HG03064 (cell line): ENCODE measurements around the gene SLCO4A1.

Experiments
- ATAC-seq: cut with Tn5 transposase; IDR thresholded peaks from one replicate; pipeline ENCODE4 v1.9.1; 2021; ENCODE audit warnings: low read depth; ENCODE audit not compliant: unreplicated experiment

Gene SLCO4A1

GRCh38 chr20:62663145-62664018 is 21.1 kb downstream of the SLCO4A1 start:
- ATAC-seq, result no peak

GRCh38 chr20:62664019-62664971 is 22.0 kb downstream of the SLCO4A1 start:
- ATAC-seq, result no peak

DNA sequence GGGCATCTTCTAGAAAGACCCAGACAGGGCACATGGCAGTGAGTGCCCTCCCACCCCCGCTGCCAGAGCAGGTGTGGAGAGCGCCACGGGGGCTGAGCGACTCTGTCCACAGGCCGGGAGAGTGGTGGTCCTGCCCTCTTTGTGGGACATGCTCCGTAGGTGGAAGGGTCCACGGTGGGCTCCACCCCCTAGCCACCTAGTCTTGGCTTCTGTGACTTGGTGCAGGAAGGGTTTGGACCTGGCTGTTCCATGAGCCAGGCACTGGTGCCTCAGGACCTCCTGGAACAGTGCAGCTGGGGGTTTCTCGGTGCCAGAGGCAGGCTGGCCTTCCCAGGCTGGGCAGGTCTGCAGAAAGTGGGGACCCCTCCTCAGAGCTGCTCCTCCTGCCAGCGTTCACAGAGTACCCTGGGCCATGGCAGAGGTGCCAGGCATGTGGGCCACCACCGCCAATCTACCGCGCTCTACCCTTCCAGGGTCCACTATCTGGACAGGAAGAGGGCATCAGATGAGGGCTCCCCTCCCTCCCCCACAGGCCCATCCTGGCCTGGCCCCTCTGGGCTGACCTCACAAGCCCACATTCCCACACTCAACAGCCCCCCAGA is 23.0 kb downstream of the SLCO4A1 start:
- ATAC-seq, result no peak

GRCh38 chr20:62665826-62666735 is 23.8 kb downstream of the SLCO4A1 start:
- no peak for ATAC-seq

GRCh38 chr20:62666736-62667529 is 24.6 kb downstream of the SLCO4A1 start:
- ATAC-seq, result no peak

- no peak for ATAC-seq
Measured at GRCh38 chr20:62667530-62668440, 25.5 kb downstream of the SLCO4A1 start.

DNA sequence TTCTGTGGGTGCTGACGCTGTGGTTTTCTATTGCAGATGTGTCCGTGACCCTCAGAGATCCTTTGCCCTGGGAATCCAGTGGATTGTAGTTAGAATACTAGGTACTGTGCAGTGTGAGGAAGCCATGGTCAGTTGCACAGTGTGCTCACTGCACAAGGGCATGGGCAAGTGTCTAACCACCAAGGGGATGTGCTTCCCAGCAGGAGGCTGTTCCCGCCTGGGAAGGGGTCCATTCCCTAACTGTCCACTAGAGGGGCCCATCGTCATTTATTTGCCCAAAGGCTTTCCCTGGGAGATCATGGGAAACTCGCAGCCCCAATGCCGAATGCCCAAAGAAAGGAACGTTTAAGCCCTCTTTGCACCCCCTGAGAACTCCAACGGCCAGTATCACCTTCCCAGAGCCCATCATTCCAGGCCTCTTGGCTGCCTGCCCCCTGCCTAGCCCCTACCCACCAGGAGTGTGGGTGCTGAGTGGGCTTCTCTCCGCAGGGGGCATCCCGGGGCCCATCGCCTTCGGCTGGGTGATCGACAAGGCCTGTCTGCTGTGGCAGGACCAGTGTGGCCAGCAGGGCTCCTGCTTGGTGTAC is 26.2 kb downstream of the SLCO4A1 start:
- ATAC-seq, result no peak

- no peak for ATAC-seq
Measured at GRCh38 chr20:62669249-62669648, 26.9 kb downstream of the SLCO4A1 start.

DNA sequence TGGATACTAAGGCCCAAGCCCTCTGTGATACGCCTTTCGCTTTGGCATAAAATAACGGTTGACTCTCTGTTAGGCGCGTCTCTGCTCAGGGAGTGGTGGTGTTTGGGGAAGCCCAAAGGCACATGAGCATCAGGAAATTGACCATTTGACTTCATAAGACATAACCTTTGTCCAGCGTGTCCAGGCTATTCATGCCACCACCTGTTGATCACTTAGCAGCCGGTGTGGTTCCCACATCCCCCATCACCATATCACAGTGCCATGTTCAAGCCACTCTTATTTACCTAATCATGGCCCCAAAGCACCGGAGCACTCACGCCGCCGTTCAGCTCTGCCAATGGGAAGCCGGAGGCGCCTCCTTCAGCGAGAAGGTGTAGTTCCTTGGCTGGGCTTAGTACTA is 27.9 kb downstream of the SLCO4A1 start:
- ATAC-seq, result no peak

- ATAC-seq, result no peak
Measured at GRCh38 chr20:62670998-62671397, 28.7 kb downstream of the SLCO4A1 start.

GRCh38 chr20:62671765-62672164 is 29.5 kb downstream of the SLCO4A1 start:
- ATAC-seq, result no peak

- no peak for ATAC-seq
Measured at GRCh38 chr20:62674370-62674769, 32.1 kb downstream of the SLCO4A1 start.

GRCh38 chr20:62675156-62675876 is 33.0 kb downstream of the SLCO4A1 start:
- ATAC-seq, result no peak

DNA sequence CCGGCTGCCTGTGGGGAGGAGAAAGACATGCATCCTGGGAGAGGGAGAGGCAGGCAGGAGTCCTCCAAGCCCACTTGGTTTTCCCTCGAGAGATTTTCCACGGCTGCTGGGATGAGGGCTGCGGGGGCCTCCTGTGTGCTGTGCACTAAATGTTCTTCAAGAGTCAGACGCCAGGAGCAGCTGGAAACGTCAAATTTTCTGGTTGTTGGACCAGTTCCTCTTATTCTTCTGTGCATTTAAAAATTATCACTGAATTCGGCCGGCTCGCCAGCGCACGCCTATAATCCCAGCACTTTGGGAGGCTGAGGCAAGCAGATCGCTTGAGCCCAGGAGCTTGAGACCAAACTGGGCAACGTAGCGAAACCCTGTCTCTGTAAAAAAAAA is 33.6 kb downstream of the SLCO4A1 start:
- no peak for ATAC-seq

DNA sequence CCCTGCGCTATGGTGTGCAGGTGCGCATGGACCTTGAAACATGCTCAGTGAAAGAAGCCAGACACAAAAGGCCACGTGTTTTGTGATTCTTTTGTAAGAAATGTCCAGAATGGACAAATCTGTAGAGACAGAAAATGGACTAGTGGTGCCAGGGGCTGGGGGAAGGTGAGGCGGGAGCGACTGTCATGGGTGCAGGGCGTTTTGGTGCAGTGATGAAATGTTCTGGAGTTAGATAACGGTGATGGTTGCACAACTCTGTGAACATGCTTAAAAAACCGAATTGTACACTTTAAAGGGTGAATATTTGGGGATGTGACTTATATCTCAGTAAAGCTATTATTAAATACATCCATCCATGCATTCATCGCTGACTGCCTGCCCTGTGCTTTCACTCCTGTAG is 34.7 kb downstream of the SLCO4A1 start:
- no peak for ATAC-seq

DNA sequence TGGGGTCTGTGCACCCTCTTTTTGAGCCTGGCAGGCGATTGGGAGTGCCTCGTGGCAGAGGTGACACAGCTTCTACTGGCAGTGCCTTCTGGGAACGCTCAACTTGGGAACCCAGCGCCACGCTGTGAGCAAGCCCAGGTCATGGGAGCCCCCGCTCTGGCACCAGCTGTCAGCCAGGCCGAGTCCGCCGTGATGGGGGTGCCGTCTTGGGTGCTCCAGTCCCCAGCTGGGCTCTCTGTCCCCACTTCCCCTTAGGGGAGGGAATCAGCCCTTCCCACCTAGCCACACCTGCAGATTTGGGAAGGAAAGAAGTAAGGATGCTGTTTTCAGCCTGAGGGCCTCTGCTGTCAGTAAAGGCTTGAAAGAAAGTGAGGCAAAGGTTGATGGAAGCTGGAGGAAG is 35.4 kb downstream of the SLCO4A1 start:
- no peak for ATAC-seq

DNA sequence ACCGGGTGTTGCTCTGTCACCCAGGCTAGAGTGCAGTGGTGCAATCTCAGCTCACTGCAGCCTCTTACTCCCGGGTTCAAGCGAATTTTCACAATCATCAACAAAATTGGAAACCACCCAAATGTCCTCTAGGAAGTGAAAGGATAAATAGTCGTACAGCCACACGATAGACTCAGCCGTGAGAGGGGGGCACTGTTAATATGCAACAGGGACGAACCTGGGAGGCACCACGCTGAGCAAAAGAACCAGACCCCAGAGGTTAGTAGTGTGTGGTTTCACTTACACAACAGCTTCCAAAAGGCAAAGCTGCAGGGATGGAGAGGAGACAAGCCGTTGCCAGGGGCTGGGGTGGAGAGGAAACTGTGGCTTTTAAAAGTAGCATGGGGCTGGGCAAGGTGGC is 36.2 kb downstream of the SLCO4A1 start:
- ATAC-seq, result no peak
